ENCODE results near the gene SOAT2. TPM values are rescaled to one million over a fixed set of nuclear protein-coding genes. Genes with fewer than 3 reads are reported as not detected.
A peak's percentile ranks its signal among the peaks of the same experiment; 100 is the strongest.

SOAT2 gene
- total RNA-seq, 2 donors from 2014 or later, result not detected

- intact Hi-C loops (cut with DNase I, micrococcal nuclease), result no loop called here
- DNase-seq (no peak), ATAC-seq (no peak)
These were observed 17.6 kb downstream of the SOAT2 start for GRCh38 chr12:53120685-53121525.

GRCh38 chr12:53122961-53123468, 19.7 kb downstream of the SOAT2 start:
- no peak for DNase-seq
- intact Hi-C loops (cut with DNase I, micrococcal nuclease), result no loop called here
- ATAC-seq, result no peak

GRCh38 chr12:53123578-53124351, 20.5 kb downstream of the SOAT2 start:
- intact Hi-C loops (cut with DNase I, micrococcal nuclease), result no loop called here
- ATAC-seq, result no peak
- no peak for DNase-seq

GRCh38 chr12:53124352-53124723, 21.1 kb downstream of the SOAT2 start:
- no peak for ATAC-seq

GRCh38 chr12:53127169-53127568, 23.9 kb downstream of the SOAT2 start:
- DNase-seq (no peak), ATAC-seq (no peak)
- intact Hi-C loops (cut with DNase I, micrococcal nuclease), result no loop called here

More at GRCh38 chr12:53124352-53124723, 21.1 kb downstream of the SOAT2 start:
- no peak for DNase-seq
- intact Hi-C loops (cut with DNase I, micrococcal nuclease), result no loop called here

GRCh38 chr12:53128780-53129569, 25.7 kb downstream of the SOAT2 start:
- intact Hi-C loops (cut with DNase I, micrococcal nuclease), result no loop called here
- DNase-seq (no peak), ATAC-seq (no peak)

DNA sequence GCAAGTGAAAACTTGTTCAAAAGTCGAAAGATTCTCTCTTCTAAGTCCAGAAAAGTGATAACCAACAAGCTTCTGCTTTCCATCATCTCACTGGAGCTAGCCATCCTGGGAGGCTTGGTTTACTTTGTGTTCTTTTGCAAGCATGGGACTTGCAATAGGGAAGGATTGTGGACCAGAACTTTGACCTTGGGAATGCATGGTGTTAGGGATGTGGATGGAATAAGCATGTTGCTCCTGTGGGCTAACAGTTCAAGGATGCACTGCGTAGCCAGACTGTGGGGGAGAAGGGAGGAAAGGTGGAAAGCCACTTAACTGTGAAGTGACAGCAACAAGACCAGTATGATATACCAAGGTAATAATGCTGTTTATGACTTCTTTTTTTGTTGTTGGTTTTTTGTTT, 28.6 kb downstream of the SOAT2 start:
- DNase-seq (no peak), ATAC-seq (no peak)
- intact Hi-C loops (cut with DNase I, micrococcal nuclease), result no loop called here

GRCh38 chr12:53133722-53134121, 30.4 kb downstream of the SOAT2 start:
- intact Hi-C loops (cut with DNase I, micrococcal nuclease), result no loop called here
- no peak for ATAC-seq
- no peak for DNase-seq

GRCh38 chr12:53143355-53143754, 40.1 kb downstream of the SOAT2 start:
- ATAC-seq (no peak), DNase-seq (no peak)
- intact Hi-C loops (cut with DNase I, micrococcal nuclease), result no loop called here

GRCh38 chr12:53145383-53146260, 42.3 kb downstream of the SOAT2 start:
- intact Hi-C loops (cut with DNase I, micrococcal nuclease), result no loop called here
- ATAC-seq (no peak), DNase-seq (no peak)

DNA sequence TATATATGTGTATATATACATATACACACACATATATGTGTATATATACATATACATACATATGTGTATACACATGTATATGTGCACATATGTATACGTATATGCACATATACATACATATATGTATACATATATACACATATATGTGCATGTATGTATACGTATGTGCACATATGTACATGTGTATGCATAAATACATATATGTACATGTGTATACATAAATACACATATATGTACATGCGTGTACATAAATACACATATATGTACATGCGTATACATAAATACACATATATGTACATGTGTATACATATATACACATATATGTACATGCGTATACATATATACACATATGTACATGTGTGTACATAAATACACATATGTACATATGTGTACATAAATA, 43.9 kb downstream of the SOAT2 start:
- DNase-seq (no peak), ATAC-seq (no peak)
- intact Hi-C loops (cut with DNase I, micrococcal nuclease), result no loop called here

DNA sequence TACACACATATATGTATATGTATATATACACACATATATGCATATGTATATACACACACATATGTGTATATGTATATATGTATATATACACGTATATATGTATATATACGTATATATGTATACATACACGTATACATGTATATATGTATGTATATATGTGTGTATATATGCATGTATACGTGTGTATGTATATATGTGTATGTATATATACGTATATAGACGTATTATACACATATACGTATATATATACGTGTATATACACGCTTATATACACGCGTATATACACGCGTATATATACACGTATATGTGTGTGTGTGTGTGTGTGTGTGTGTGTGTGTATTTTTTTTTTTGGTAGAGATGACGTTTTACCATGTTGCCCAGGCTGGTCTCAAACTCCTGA, 44.4 kb downstream of the SOAT2 start:
- ATAC-seq (no peak), DNase-seq (no peak)
- intact Hi-C loops (cut with DNase I, micrococcal nuclease), result no loop called here

DNA sequence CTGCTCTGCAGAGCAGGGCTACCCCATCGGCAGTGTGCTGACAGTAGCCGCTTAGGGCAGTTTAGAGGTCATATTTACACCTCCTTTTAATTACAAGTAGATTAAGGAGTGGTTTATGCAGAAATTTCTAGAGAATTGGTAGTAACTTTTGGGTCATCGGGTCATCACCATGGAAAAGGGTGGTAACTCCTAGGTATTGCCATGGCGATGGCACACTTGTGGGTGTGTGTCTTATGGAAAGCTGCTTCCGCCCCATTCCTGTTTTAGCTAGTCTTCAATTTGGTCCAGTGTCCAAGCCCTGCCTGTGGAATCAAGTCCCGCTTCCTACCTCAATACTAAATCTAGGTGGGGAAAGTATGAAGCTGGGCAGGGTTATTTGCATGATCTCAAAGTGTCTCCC, 47.8 kb downstream of the SOAT2 start:
- DNase-seq, result no peak
- no peak for ATAC-seq
- intact Hi-C loops (cut with DNase I, micrococcal nuclease), result no loop called here

DNA sequence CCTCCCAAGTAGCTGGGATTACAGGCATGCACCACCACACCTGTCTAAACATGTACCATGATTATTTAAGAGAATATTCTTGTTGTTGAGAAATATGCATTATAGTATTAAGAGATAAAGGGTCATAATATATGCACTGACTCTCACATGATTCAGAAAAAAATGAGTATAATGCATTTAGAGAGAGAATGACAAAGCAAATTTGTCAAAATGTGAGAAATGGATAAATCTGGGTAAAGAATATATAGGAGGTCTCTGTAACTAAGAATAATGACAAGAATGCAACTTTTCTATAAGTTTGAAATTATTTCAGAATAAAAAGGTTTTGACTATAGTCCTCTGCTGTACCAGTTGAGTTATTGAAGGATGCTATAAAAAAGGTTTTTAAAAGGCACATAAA, 49.1 kb downstream of the SOAT2 start:
- intact Hi-C loops (cut with DNase I, micrococcal nuclease), result no loop called here
- ATAC-seq, result no peak
- DNase-seq, result no peak

DNA sequence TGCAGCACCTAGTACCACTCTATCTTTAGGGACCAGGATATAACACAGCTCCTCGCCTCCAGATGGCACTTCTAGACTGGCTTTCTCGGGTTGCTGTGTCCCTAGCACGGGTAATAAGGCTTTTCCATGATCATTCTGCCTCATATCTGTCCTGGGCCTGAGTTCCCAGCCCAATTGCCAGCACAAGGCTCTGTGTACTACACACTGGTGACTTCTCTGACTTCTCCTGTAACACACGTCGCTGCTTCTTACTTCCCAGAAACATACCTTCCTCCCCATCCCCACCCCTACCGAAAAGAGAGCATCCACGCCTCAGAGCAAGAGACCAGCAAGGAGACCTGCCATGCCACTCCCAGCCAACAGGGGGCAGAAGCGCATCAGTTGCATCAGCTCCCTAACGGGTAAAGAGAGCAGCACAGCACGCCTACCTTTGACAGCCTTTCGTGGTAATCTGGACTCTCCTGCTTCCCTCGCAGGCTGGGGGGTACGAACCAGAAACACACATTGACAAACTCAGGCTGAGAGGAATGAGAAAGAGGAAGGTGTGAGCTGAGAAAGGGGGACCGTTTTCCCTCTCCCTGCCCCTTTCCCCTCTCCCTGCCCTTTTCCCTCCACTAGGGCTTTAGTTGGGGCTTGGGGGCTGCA, 56.0 kb downstream of the SOAT2 start:
- intact Hi-C loops (cut with DNase I, micrococcal nuclease), result loop anchor here in 1 of 2 donors (5.0 kb wide), 1 partner anchor 33 kb away; no protein-coding TSS in a partner anchor
- ATAC-seq (peak; percentile 92), DNase-seq (peak; percentile 64 to 90)

DNA sequence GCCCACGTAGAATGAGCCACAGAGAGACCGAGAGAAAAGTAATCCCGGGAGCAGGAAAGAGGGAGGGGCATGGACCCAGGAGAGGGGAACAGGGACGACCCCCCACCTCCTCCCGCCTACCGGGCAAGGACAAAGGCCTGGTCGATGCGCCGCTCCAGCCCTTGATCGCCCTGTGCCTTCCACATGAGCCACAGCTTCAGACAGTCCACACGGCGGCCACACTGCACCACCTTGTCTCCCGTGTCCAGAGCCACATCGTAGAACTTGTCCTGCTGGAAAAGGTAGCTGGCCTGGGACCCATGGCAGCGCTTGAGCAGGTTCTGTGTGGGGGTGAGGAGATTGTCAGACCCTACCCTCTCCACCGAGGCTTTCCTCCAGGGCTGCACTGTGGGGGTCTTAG, 56.7 kb downstream of the SOAT2 start:
- DNase-seq (no peak), ATAC-seq (no peak)
- intact Hi-C loops (cut with DNase I, micrococcal nuclease), result loop anchor here in 1 of 2 donors (5.0 kb wide), 1 partner anchor 32 kb away; no protein-coding TSS in a partner anchor

- ATAC-seq, result no peak
- intact Hi-C loops (cut with DNase I, micrococcal nuclease), result no loop called here
- no peak for DNase-seq
These were observed 57.4 kb downstream of the SOAT2 start for GRCh38 chr12:53160673-53161072.
